Measurements from ENCODE around the gene PTPRN2. TPM values are rescaled to one million over a fixed set of nuclear protein-coding genes. Genes with fewer than 3 reads are reported as not detected.
"Not testable (repeated sequence)": the region's sequence is repeated elsewhere in the genome, so short reads cannot be mapped to it uniquely, and the experiment has no call there.

PTPRN2 gene
- total RNA-seq, 1 experiment from 2014 or later: 0.16 TPM

GRCh38 chr7:158051776-158052175, 535.8 kb downstream of the PTPRN2 start:
- no peak for DNase-seq (ENCODE audit: low read depth, low spot score)
- in situ Hi-C loops (cut with HindIII; ENCODE audit: low pct_unique_long_range_greater_than_20kb, low sequenced_read_pairs): no loop called here

DNA sequence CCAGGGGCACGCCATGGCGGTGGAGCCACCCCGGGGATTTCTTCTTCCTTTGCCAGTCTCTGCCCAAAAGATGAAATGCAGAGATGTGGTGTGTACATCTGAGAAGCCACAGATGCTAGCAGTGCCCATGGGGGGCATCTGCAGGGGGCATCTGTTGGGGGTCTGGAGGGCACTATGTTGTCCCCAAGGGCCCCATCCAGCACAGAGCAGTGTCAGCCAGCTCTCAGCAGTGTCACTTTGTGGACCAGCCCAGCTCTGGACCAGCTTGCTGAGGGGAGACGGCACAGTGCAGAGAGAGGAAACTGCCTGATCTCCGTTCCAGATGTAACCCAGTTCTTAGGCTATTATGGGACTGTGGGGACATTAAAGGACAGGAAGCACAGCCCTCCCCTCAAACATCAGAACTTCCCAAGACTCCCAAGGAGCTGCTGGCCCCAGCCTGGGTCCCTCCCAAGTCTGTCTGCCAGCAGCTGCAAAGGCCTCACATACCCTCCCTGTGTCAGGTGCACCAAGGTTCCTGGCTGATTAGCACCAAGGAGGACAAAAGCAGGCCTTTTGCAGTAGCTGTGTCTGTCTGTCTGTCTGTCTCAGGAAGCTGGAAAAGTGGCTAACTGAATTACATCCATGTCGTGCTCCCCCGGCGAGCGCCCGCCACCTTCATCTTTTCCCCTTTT, 536.5 kb downstream of the PTPRN2 start:
- in situ Hi-C loops (cut with HindIII; ENCODE audit: low pct_unique_long_range_greater_than_20kb, low sequenced_read_pairs): no loop called here
- no peak for DNase-seq (ENCODE audit: low read depth, low spot score)

DNA sequence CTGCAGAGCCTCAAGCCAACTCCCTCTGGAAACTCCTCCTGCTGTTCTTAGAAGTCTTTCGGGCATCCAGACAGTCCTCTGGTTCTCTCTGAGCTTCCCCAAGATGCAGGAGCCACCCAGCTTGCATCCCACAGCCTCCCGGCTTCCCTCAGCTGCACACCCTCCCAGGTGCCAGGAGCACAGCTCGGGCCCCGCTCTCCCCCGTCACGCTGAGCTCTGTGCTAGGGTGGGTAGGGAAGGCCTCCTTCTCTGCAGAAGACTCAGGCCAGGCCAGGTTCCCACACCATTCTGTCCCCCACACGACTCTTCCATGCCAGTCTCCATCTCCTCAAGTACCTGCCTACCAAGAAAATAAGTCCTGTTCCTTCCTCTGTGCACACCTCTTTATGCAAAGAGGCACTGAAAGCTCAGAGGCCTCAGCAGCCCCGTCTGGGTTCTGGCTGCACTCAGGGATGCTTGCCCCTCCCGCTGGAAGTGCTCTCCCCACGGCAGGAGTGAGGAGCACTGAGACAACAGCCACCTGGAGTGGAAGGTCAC, 537.1 kb downstream of the PTPRN2 start:
- no peak for DNase-seq (ENCODE audit: low read depth, low spot score)
- in situ Hi-C loops (cut with HindIII; ENCODE audit: low pct_unique_long_range_greater_than_20kb, low sequenced_read_pairs): no loop called here

DNA sequence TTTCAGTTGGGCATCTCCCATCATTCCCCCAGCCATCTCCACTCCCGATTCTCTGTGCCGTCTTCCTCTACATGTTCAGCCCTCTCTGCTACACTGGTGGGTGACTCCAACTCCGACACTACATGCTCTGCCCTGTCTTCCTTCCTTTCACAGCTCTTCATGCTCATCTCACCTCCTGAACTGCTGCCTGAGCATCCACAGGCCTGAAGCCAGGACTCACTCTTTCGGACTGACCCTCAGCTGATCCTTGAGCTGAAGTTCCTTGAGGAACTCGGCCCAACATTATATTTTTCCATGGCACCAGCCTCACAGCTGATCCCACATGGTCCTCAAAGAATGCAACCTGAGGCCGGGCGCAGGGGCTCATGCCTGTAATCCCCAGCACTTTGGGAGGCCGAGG, 538.4 kb downstream of the PTPRN2 start:
- in situ Hi-C loops (cut with HindIII; ENCODE audit: low pct_unique_long_range_greater_than_20kb, low sequenced_read_pairs): no loop called here
- DNase-seq (ENCODE audit: low read depth, low spot score): no peak

GRCh38 chr7:158048569-158048968, 539.1 kb downstream of the PTPRN2 start:
- in situ Hi-C loops (cut with HindIII; ENCODE audit: low pct_unique_long_range_greater_than_20kb, low sequenced_read_pairs): no loop called here
- no peak for DNase-seq (ENCODE audit: low read depth, low spot score)

DNA sequence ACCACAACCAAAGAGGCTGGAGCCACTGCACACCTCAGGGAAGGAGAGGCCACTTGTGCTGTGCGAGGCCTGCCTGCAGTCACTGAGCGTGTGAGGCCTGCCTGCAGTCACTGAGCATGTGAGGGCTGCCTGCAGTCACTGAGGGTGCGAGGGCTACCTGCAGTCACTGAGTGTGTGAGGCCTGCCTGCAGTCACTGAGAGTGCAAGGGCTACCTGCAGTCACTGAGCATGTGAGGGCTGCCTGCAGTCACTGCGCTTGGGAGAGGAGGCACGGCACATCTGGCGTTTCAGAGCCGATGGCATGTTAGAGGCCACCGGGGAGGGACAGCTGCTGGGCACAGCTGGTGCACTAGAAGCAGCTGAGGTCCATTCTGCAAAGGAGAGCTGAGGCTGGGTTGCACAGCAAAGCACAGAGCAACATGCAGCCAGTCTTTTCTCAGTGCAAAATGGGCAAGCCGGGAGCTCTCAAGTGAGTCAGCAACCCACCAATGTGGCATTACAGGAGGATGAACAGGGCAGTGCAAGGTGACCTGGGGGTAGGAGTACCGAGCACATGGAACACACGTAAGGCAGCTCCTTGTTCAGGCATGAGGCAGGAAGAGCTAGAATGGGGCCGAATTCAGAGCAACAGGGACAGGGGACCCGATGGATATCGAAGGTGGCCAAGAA, 540.1 kb downstream of the PTPRN2 start:
- DNase-seq (ENCODE audit: low read depth, low spot score): no peak
- in situ Hi-C loops (cut with HindIII; ENCODE audit: low pct_unique_long_range_greater_than_20kb, low sequenced_read_pairs): no loop called here

- DNase-seq (ENCODE audit: low read depth, low spot score); in situ Hi-C loops (cut with HindIII; ENCODE audit: low pct_unique_long_range_greater_than_20kb, low sequenced_read_pairs): not testable (repeated sequence)
These were observed 541.4 kb downstream of the PTPRN2 start for GRCh38 chr7:158046246-158046645.

DNA sequence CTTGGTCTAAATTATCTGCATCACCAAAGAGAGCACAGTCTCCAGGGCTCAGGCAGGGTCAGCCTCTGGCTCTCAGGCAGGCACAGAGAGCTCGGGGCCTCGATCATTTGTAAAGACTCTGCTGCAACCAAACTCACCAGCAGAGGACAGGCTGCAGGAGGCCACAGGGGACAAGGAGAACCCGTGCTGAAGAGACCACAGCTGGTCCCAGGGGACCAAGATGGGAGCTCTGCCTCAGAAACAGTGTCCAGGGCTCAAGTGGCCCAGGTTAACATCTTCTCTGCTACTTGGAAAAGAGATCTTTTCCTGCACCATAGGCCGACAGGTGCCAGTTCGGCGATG, 543.2 kb downstream of the PTPRN2 start:
- in situ Hi-C loops (cut with HindIII; ENCODE audit: low pct_unique_long_range_greater_than_20kb, low sequenced_read_pairs): no loop called here
- no peak for DNase-seq (ENCODE audit: low read depth, low spot score)

DNA sequence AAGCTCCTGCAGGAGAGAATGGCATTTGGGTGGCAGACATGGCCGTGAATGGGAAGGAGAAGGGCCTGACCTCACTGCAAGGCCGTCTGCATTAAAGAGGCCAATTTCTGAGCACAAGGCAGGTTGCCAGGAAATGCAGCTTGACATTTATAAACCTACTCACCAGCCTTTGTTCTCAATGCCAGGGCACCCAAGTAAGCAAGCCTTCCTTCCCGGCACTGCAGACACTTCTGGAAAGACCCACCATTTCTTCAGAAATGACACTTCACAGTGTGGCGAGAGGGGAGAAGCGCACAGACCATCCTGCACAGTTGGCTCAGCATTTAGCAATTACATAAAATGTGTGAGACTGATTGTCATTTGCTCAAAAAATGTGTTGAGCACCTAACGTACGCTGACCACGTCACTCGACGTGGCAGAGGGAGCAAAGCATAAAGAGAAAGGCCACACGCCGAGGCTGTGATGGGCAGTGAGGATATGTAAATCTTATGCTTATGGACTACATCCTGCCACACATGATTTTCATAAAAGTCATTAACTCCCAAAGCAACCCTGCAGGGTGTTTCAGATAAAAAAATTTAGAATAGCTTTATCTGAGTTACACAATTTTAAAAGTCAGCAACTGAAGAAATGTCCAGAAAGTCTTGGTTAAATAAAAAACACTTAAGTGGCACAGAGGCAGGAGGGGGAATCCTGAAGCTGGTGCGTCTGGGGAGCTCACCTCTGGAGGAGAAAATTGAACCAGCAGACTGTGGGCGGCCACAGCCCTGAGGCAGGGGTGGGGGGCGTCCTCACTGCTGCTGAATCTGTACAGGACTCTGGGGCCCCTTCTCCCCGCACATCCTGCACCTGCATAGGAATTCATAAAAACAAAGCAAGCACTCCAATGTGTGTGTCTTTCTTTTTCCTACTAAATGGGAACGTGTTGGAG, 543.8 kb downstream of the PTPRN2 start:
- in situ Hi-C loops (cut with HindIII; ENCODE audit: low pct_unique_long_range_greater_than_20kb, low sequenced_read_pairs): no loop called here
- DNase-seq (ENCODE audit: low read depth, low spot score): no peak

DNA sequence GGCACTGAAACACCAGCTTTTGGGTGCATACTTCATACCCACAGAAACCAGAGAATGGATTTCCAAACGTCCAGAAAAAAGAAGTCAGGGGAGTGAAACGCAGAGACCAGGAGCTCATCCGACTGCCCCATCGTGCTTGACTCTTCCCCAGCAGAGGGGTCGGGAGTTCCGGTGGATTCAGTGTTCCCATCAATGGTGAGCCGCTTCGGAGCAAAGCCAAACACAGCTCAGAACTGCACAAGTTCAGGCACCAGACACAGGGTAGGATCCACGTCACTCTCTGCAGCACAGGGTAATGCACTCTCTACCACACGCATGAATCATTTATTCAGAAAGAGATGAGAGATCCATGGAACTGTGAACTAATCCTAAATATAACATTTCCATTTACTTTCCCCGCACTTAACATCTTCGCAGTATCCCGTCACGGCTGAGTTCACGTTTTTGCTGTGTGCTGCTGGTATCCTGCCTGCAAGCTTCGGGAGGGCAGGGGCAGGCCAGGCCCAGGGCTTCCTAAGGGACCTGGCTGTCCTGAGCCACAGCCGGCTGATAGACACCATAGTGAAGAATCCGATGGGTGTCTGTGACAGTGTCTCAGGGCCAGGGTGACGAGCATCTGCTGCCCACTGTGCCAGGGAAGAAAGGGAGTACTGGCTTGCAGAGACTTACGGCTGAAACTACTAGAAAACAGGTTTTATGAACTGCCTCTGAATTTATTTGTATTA, 545.3 kb downstream of the PTPRN2 start:
- no peak for DNase-seq (ENCODE audit: low read depth, low spot score)
- in situ Hi-C loops (cut with HindIII; ENCODE audit: low pct_unique_long_range_greater_than_20kb, low sequenced_read_pairs): no loop called here

DNA sequence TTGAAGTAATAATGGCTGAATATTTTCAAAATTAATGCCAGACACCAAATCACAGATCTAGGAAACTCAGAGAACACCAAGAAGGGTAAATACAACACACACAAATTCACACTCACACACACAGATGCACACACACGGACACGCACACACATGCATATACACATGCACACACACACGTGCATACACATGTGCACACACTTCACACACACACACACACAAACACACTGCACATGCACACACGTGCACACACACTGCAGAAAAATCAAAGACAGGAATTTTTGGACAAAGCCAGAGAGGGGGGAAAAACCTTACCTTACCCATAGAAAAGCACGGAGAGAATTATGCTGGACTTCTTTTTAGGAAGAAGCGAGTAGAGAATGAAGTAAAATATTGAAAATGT, 547.4 kb downstream of the PTPRN2 start:
- in situ Hi-C loops (cut with HindIII; ENCODE audit: low pct_unique_long_range_greater_than_20kb, low sequenced_read_pairs): no loop called here
- no peak for DNase-seq (ENCODE audit: low read depth, low spot score)

DNA sequence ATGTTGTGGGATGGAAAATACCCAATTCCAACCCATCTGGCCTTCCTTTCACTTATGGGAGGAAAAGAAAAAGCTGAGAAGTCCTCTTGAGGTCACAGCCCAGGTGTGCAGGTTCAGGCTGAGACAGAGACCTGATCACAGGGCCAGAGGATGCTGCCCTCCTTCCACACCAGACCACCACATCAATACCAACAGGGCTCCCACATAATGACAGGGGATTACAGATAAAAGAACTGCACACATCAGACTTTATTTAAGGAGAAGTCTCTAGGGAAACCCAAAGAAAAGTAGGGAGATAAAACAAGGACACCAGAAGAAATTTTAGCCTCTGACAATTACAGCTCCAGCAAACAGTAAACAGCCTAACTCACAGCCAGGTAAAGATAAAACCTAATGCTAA, 548.4 kb downstream of the PTPRN2 start:
- in situ Hi-C loops (cut with HindIII; ENCODE audit: low pct_unique_long_range_greater_than_20kb, low sequenced_read_pairs): no loop called here
- no peak for DNase-seq (ENCODE audit: low read depth, low spot score)

GRCh38 chr7:158037211-158037610, 550.4 kb downstream of the PTPRN2 start:
- in situ Hi-C loops (cut with HindIII; ENCODE audit: low pct_unique_long_range_greater_than_20kb, low sequenced_read_pairs): no loop called here
- no peak for DNase-seq (ENCODE audit: low read depth, low spot score)

DNA sequence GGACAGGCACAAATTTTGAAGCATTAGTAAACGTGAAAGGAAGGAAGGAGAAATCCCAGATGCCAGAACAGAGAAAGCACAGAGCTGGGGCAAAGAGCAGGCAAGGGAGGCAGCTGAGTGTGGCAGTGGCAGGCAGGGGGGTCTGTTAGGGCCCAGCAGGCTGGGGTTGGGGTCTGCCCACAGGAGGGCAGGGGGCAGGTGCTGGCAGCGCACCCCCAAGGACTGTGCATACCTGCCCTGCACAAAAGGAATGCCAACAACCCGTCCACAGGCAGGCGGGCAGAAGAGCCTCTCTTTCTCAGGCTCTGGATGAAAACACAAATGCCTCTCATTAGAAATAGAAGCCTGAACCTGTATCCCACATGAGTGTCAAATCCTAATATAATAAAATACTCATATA, 552.3 kb downstream of the PTPRN2 start:
- no peak for DNase-seq (ENCODE audit: low read depth, low spot score)
- in situ Hi-C loops (cut with HindIII; ENCODE audit: low pct_unique_long_range_greater_than_20kb, low sequenced_read_pairs): no loop called here

DNA sequence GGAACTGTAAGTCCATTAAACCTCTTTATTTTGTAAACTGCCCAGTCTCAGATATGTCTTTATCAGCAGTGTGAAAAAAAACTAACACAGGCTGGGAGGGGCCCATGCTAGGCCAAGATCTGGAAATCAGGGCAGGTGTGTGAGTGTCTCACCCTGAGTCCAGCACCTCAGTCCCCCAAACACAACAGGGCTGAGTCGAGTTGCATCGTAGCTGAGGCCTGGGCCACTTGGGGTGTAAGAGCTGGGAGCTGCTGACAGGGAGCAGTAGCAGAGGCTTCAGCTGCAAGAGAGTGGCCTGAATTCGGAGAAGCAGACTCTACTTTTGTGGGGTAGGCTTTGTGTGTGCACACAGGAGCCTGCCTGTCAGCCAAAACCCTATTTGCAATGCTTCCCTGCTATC, 553.1 kb downstream of the PTPRN2 start:
- in situ Hi-C loops (cut with HindIII; ENCODE audit: low pct_unique_long_range_greater_than_20kb, low sequenced_read_pairs): no loop called here
- DNase-seq (ENCODE audit: low read depth, low spot score): no peak

DNA sequence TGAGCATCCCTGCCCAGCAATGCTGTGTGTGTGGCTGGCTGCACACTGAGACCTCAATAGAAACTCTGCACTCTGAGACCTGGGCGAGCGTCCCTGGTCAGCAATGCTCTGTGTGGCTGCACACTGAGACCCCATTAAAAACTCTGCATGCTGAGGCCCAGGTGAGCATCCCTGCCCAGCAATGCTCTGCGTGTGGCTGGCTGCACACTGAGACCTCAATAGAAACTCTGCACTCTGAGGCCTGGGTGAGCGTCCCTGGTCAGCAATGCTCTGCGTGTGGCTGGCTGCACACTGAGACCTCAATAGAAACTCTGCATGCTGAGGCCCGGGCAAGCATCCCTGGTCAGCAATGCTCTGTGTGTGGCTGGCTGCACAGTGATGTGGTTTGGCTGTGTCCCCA, 553.7 kb downstream of the PTPRN2 start:
- DNase-seq (ENCODE audit: low read depth, low spot score); in situ Hi-C loops (cut with HindIII; ENCODE audit: low pct_unique_long_range_greater_than_20kb, low sequenced_read_pairs): not testable (repeated sequence)

- in situ Hi-C loops (cut with HindIII; ENCODE audit: low pct_unique_long_range_greater_than_20kb, low sequenced_read_pairs): no loop called here
These were observed 554.4 kb downstream of the PTPRN2 start for GRCh38 chr7:158033196-158033595.

More at GRCh38 chr7:158033196-158033595, 554.4 kb downstream of the PTPRN2 start:
- DNase-seq (ENCODE audit: low read depth, low spot score): no peak

Data from SK-MEL-5 (cell line).